Measurements from ENCODE around the gene FKBP2.
A peak's percentile ranks its signal among the peaks of the same experiment; 100 is the strongest.

FKBP2 gene

GRCh38 chr11:64251016-64251752, 10.3 kb downstream of the FKBP2 start, which contains the start of gene PLCB3:
Gene PLCB3, plus strand, starts transcription at chr11:64251530. Its CDS starts 120 bp downstream, at chr11:64251650.
- DNase-seq (ENCODE audit: extremely low read depth, low read depth): no peak
- peak; percentile 40 for TF ChIP-seq CTCF (IDR thresholded peaks at IDR 0.05; ENCODE audit: low read depth, low read length)

GRCh38 chr11:64251753-64252002, 10.8 kb downstream of the FKBP2 start:
- TF ChIP-seq CTCF (IDR thresholded peaks at IDR 0.05; ENCODE audit: low read depth, low read length): no peak
- DNase-seq (ENCODE audit: extremely low read depth, low read depth): no peak

GRCh38 chr11:64252003-64252872, 11.3 kb downstream of the FKBP2 start:
- DNase-seq (ENCODE audit: extremely low read depth, low read depth): no peak

GRCh38 chr11:64253043-64253442, 12.1 kb downstream of the FKBP2 start:
- DNase-seq (ENCODE audit: extremely low read depth, low read depth): no peak
- no peak for TF ChIP-seq CTCF (IDR thresholded peaks at IDR 0.05; ENCODE audit: low read depth, low read length)

More at GRCh38 chr11:64252003-64252872, 11.3 kb downstream of the FKBP2 start:
- TF ChIP-seq CTCF (IDR thresholded peaks at IDR 0.05; ENCODE audit: low read depth, low read length): peak; percentile 36

GRCh38 chr11:64253481-64253880, 12.6 kb downstream of the FKBP2 start:
- DNase-seq (ENCODE audit: extremely low read depth, low read depth): no peak
- TF ChIP-seq CTCF (IDR thresholded peaks at IDR 0.05; ENCODE audit: low read depth, low read length): no peak

- no peak for DNase-seq (ENCODE audit: extremely low read depth, low read depth)
- TF ChIP-seq CTCF (IDR thresholded peaks at IDR 0.05; ENCODE audit: low read depth, low read length): no peak
Measured at GRCh38 chr11:64254326-64254725, 13.4 kb downstream of the FKBP2 start.

Data from AG09319 (cell line).